Stomach (tissue), 9 donors: Measurements from ENCODE around the gene TEAD3. TPM values are rescaled to one million over a fixed set of nuclear protein-coding genes. Genes with fewer than 3 reads are reported as not detected.
A peak's percentile ranks its signal among the peaks of the same experiment; 100 is the strongest.

Source experiments
- DNase-seq, 2 donors: peaks; one replicate each; pipeline versions ENCODE4 v3.0.0 to v3.0.0-alpha.2; 2013 to 2019
- H3K27ac ChIP-seq, 5 donors: fragments of 200-600 bp in 4 of 5; sonication (generic) in 4 of 5; one replicate each; pipeline ENCODE4 v1.5.1; 2013 to 2019; ENCODE audit warnings: mild to moderate bottlenecking in 1 of 5, moderate library complexity in 1 of 5
- H3K27me3 ChIP-seq, 3 donors: fragments of 200-600 bp; sonication (generic); one replicate each; pipeline ENCODE4 v1.5.1; 2017 to 2019; ENCODE audit warnings: mixed run types in 1 of 3
- H3K36me3 ChIP-seq, 4 donors: fragments of 200-600 bp; sonication (generic); 1 replicate in 3 of 4; 2 replicates in 1 of 4; pipeline ENCODE4 v1.5.1; 2016 to 2019
- H3K4me1 ChIP-seq, 4 donors: fragments of 200-600 bp; sonication (generic); one replicate each; pipeline ENCODE4 v1.5.1; 2016 to 2019
- H3K4me3 ChIP-seq, 4 donors: fragments of 200-600 bp; sonication (generic) in 3 of 4; one replicate each; pipeline ENCODE4 v1.5.1; 2016 to 2019; ENCODE audit warnings: mild to moderate bottlenecking in 1 of 4
- H3K9me3 ChIP-seq, 4 donors: fragments of 200-600 bp; sonication (generic); one replicate each; pipeline ENCODE4 v1.5.1; 2016 to 2019
- CTCF ChIP-seq, 7 experiments: fragments of 450-650 bp in 4 of 7; fragments of 200-600 bp in 3 of 7; sonication (generic) in 3 of 7; IDR thresholded peaks; one replicate each; pipeline ENCODE4 v1.5.1; 2016 to 2019; ENCODE audit warnings: antibody characterized with exemption in 7 of 7, control low read depth in 2 of 7, mild to moderate bottlenecking in 1 of 7
- EP300 ChIP-seq: sonication (generic); formaldehyde crosslinking; IDR thresholded peaks from one replicate; pipeline ENCODE4 v1.6.1; 2017; ENCODE audit warnings: antibody characterized with exemption
- POLR2A ChIP-seq, 4 donors: fragments of 450-650 bp; IDR thresholded peaks; one replicate each; pipeline ENCODE4 v1.6.1; 2016; ENCODE audit warnings: antibody characterized with exemption in 4 of 4, control low read depth in 2 of 4, mild to moderate bottlenecking in 1 of 4, moderate library complexity in 1 of 4
- POLR2AphosphoS5 ChIP-seq, 3 donors: sonication (generic); formaldehyde crosslinking; IDR thresholded peaks; one replicate each; pipeline ENCODE4 v1.6.1; 2016; ENCODE audit warnings: antibody characterized with exemption in 3 of 3
- WGBS, 5 donors: extraction: QIAGEN DNeasy Blood & Tissue Kit in 3 of 5; methylation state at CpG; one replicate each; pipeline versions ENCODE4 v1.1.5 to v1.1.7; 2013 to 2018; 5-methylcytosine and 5-hydroxymethylcytosine counted together
- intact Hi-C: fragments of 100-400 bp; cut with DNase I; formaldehyde crosslinking; loops from one replicate; pipeline ENCODE4 v1.15.1; 2023; ENCODE audit warnings: low total_unique reads
- polyA plus RNA-seq, 3 donors: library from polyadenylated mRNA; stranded (reverse); fragments of 200-250 nt; gene quantifications; one replicate each; pipeline ENCODE4 v1.2.3, GENCODE V29; 2013
- total RNA-seq, 5 donors: library from RNA; depleted of rRNA; stranded (reverse); fragments of >200 nt; gene quantifications; one replicate each; pipeline versions ENCODE4 v1.1.0 to v1.2.3, GENCODE V29; 2014 to 2016
- donor health status: healthy with polysubstance abuse.
- donor health status: Bipolar disorder and iron deficiency.
- donor health status: healthy.

TEAD3 gene
- total and polyA plus RNA-seq, 8 donors: 13.0 to 49.1 (median 18.9) TPM

- H3K4me1 ChIP-seq: peaks cover 41 to 71% (median 56%) of the 10 kb centered on the region in 4 donors
- intact Hi-C loops: no loop called here
- DNase-seq: no peak
- TF ChIP-seq POLR2A (IDR thresholded peaks at IDR 0.05) (no peak), POLR2AphosphoS5 (IDR thresholded peaks at IDR 0.05) (no peak), EP300 (no peak)
- H3K36me3 ChIP-seq: peaks cover under 1 to 42% (median 33%) of the 10 kb centered on the region in 4 donors
- peak overlapping the region in 1 of 4 donors; percentile 31 for H3K4me3 ChIP-seq
- no peaks in the 10 kb centered on the region for H3K9me3 ChIP-seq
- no peaks in the 10 kb centered on the region for H3K27me3 ChIP-seq
- 76 to 93% (median 91%) methylated on average over 7 of the region's 7 CpGs for WGBS, 5 donors
- peak overlapping the region in 4 of 5 donors; percentile 85 to 98 (median 94) for H3K27ac ChIP-seq
Measured at GRCh38 chr6:35484921-35485392, 11.9 kb downstream of the TEAD3 start.

GRCh38 chr6:35483893-35484645 is 12.8 kb downstream of the TEAD3 start:
- no peak for TF ChIP-seq EP300
- TF ChIP-seq POLR2AphosphoS5 (IDR thresholded peaks at IDR 0.05): no peak
- no peak for TF ChIP-seq CTCF (IDR thresholded peaks at IDR 0.05)
- TF ChIP-seq POLR2A (IDR thresholded peaks at IDR 0.05): no peak
- Histone ChIP-seq H3K27ac (peak overlapping the region in 3 of 5 donors; percentile 8 to 98 (median 89)), H3K4me1 (peaks cover 39 to 62% (median 49%) of the 10 kb centered on the region in 4 donors), H3K9me3 (no peaks in the 10 kb centered on the region), H3K27me3 (no peaks in the 10 kb centered on the region), H3K4me3 (no peak overlapping the region), H3K36me3 (peaks cover 8 to 51% (median 41%) of the 10 kb centered on the region in 4 donors)
- intact Hi-C loops: no loop called here
- DNase-seq: no peak
- 78 to 88% (median 87%) methylated on average over 13 of the region's 13 CpGs for WGBS, 5 donors

GRCh38 chr6:35483490-35483889 is 13.4 kb downstream of the TEAD3 start:
- Histone ChIP-seq H3K36me3 (peaks cover 8 to 57% (median 47%) of the 10 kb centered on the region in 4 donors), H3K27ac (peak overlapping the region in 2 of 5 donors; percentile 45 to 98)

GRCh38 chr6:35483062-35483461 is 13.8 kb downstream of the TEAD3 start:
- no peak for DNase-seq
- intact Hi-C loops: no loop called here
- H3K4me3 ChIP-seq: no peak overlapping the region
- H3K27ac ChIP-seq: peak overlapping the region in 2 of 5 donors; percentile 45 to 98
- peaks cover 32 to 52% (median 40%) of the 10 kb centered on the region in 4 donors for H3K4me1 ChIP-seq
- TF ChIP-seq CTCF (IDR thresholded peaks at IDR 0.05): no peak
- no peak for TF ChIP-seq EP300
- no peak for TF ChIP-seq POLR2AphosphoS5 (IDR thresholded peaks at IDR 0.05)
- no peak for TF ChIP-seq POLR2A (IDR thresholded peaks at IDR 0.05)
- 89 to 99% (median 97%) methylated on average over 4 of the region's 4 CpGs for WGBS, 5 donors
- peaks cover 8 to 61% (median 52%) of the 10 kb centered on the region in 4 donors for H3K36me3 ChIP-seq
- no peaks in the 10 kb centered on the region for H3K9me3 ChIP-seq
- no peaks in the 10 kb centered on the region for H3K27me3 ChIP-seq

More at GRCh38 chr6:35483490-35483889, 13.4 kb downstream of the TEAD3 start:
- no peak for DNase-seq
- H3K4me3 ChIP-seq: no peak overlapping the region
- WGBS, 5 donors: 85 to 91% (median 88%) methylated on average over 3 of the region's 3 CpGs
- TF ChIP-seq POLR2A (IDR thresholded peaks at IDR 0.05) (no peak), POLR2AphosphoS5 (IDR thresholded peaks at IDR 0.05) (no peak), CTCF (IDR thresholded peaks at IDR 0.05) (no peak), EP300 (no peak)
- intact Hi-C loops: no loop called here
- H3K9me3 ChIP-seq: no peaks in the 10 kb centered on the region
- no peaks in the 10 kb centered on the region for H3K27me3 ChIP-seq
- H3K4me1 ChIP-seq: peaks cover 36 to 57% (median 44%) of the 10 kb centered on the region in 4 donors
